HCT116 (cell line): ENCODE measurements around the gene CASZ1. TPM values are rescaled to one million over a fixed set of nuclear protein-coding genes. Genes with fewer than 3 reads are reported as not detected.

Source experiments
- ATAC-seq: fragments of 200-7000 bp; cut with Tn5 transposase; 2 replicates; pipeline ENCODE4 v1.9.1; 2020; ENCODE audit warnings: mild to moderate bottlenecking, moderate library complexity
- BruUV-seq: library from RNA; stranded (reverse); fragments of 400-500 nt; replicated peaks from 2 replicates; lab custom pipeline; 2021; lab: Mats Ljungman, UMichigan
- CTCF ChIA-PET: fragments of 300-600 bp; sonication (Branson Sonifier 250); formaldehyde crosslinking; loops from one replicate; lab custom pipeline; 2021; ENCODE audit warnings: antibody characterized with exemption; lab: Charles Lee
- POLR2A ChIA-PET: fragments of 300-600, 350-600 bp; sonication (Branson Sonifier 250); formaldehyde crosslinking; loops from one replicate; lab custom pipeline; 2021; ENCODE audit warnings: antibody characterized with exemption; lab: Charles Lee
- RAD21 ChIA-PET, 2 experiments: fragments of 300-600 bp; sonication (Branson Sonifier 250); formaldehyde crosslinking; loops; one replicate each; lab custom pipeline; 2023; ENCODE audit warnings: low total read pairs in 2 of 2; ENCODE audit not compliant: uncharacterized antibody in 2 of 2, unreplicated experiment in 2 of 2, low non-redundant PET in 1 of 2; lab: Charles Lee
- DNase-seq: peaks from one replicate; pipeline ENCODE4 v3.0.0-alpha.2; 2010; ENCODE audit warnings: low read depth, low spot score
- H2AFZ ChIP-seq: fragments of 200-600 bp; shearing (Covaris generic), sonication (generic); 2 replicates; pipeline ENCODE4 v1.6.1; 2017; ENCODE audit warnings: low read depth, mixed run types, mixed read lengths, antibody characterized with exemption, low read length; ENCODE audit not compliant: poor library complexity, severe bottlenecking
- H3K27ac ChIP-seq: 2 replicates; pipeline ENCODE4 v1.5.1; 2012; ENCODE audit warnings: low read depth, low read length
- H3K27me3 ChIP-seq: fragments of 200-600 bp; sonication (generic); 2 replicates; pipeline ENCODE4 v1.6.1; 2016; ENCODE audit warnings: mixed run types, low read length, mixed read lengths; ENCODE audit not compliant: insufficient read depth
- H3K36me3 ChIP-seq, 2 experiments: fragments of 200-500 bp in 1 of 2; fragments of 200-600 bp in 1 of 2; sonication (Bioruptor generic) in 1 of 2; sonication (generic) in 1 of 2; 2 replicates each; pipeline versions ENCODE4 v1.5.1 to v1.6.1; 2014 to 2016; ENCODE audit warnings: low read length in 2 of 2, inconsistent platforms in 1 of 2, mixed read lengths in 1 of 2, mixed run types in 1 of 2; ENCODE audit not compliant: insufficient read depth in 2 of 2, control insufficient read depth in 1 of 2
- H3K4me1 ChIP-seq, 2 experiments: fragments of 200-600 bp in 1 of 2; sonication (generic) in 1 of 2; 2 replicates each; pipeline versions ENCODE4 v1.5.1 to v1.6.1; 2012 to 2017; ENCODE audit warnings: low read length in 2 of 2, inconsistent platforms in 1 of 2, mild to moderate bottlenecking in 1 of 2, mixed read lengths in 1 of 2, mixed run types in 1 of 2, moderate library complexity in 1 of 2; ENCODE audit not compliant: insufficient read depth in 2 of 2, control insufficient read depth in 1 of 2
- H3K4me2 ChIP-seq: fragments of 200-600 bp; sonication (generic); 2 replicates; pipeline ENCODE4 v1.6.1; 2017; ENCODE audit warnings: mixed run types, low read length, mixed read lengths
- H3K4me3 ChIP-seq, 2 experiments: fragments of 200-600 bp in 1 of 2; sonication (generic) in 1 of 2; replicated peaks in 1 of 2; 2 replicates each; pipeline ENCODE4 v1.5.1; 2011 to 2016; ENCODE audit warnings: low read length in 2 of 2, control low read depth in 1 of 2, low read depth in 1 of 2, mild to moderate bottlenecking in 1 of 2, mixed read lengths in 1 of 2, mixed run types in 1 of 2
- H3K79me2 ChIP-seq: fragments of 200-600 bp; sonication (generic); 2 replicates; pipeline ENCODE4 v1.6.1; 2017; ENCODE audit warnings: mild to moderate bottlenecking, mixed run types, low read length, moderate library complexity, mixed read lengths; ENCODE audit not compliant: insufficient read depth
- H3K9ac ChIP-seq: fragments of 200-600 bp; sonication (generic); 2 replicates; pipeline ENCODE4 v1.6.1; 2016; ENCODE audit warnings: low read length, mixed read lengths
- H3K9me2 ChIP-seq: fragments of 200-600 bp; sonication (generic), shearing (Covaris generic); 2 replicates; pipeline ENCODE4 v1.6.1; 2017; ENCODE audit warnings: mixed run types, mild to moderate bottlenecking, moderate library complexity; ENCODE audit not compliant: insufficient read depth
- H3K9me3 ChIP-seq, 2 experiments: fragments of 200-500 bp in 1 of 2; fragments of 200-600 bp in 1 of 2; sonication (Bioruptor generic) in 1 of 2; sonication (generic) in 1 of 2; 2 replicates each; pipeline ENCODE4 v1.6.1; 2014 to 2017; ENCODE audit warnings: low read length in 2 of 2, mixed read lengths in 2 of 2, inconsistent platforms in 1 of 2, low read depth in 1 of 2, mild to moderate bottlenecking in 1 of 2, mixed run types in 1 of 2, moderate library complexity in 1 of 2; ENCODE audit not compliant: control insufficient read depth in 1 of 2, insufficient read depth in 1 of 2
- H4K20me1 ChIP-seq: fragments of 200-600 bp; sonication (generic), shearing (Covaris generic); 2 replicates; pipeline ENCODE4 v1.6.1; 2017; ENCODE audit warnings: mixed run types, mild to moderate bottlenecking, moderate library complexity; ENCODE audit not compliant: insufficient read depth
- CEBPB ChIP-seq: IDR thresholded peaks from 2 replicates; pipeline ENCODE4 v1.6.1; 2012; ENCODE audit warnings: low read depth
- EGR1 ChIP-seq: IDR thresholded peaks from 2 replicates; pipeline ENCODE4 v1.6.1; 2012; ENCODE audit warnings: low read depth
- RAD21 ChIP-seq: IDR thresholded peaks from 2 replicates; pipeline ENCODE4 v1.6.1; 2012; ENCODE audit warnings: low read depth, mild to moderate bottlenecking
- SP1 ChIP-seq: IDR thresholded peaks from 2 replicates; pipeline ENCODE4 v1.6.1; 2012; ENCODE audit warnings: low read depth
- SRF ChIP-seq: IDR thresholded peaks from 2 replicates; pipeline ENCODE4 v1.6.1; 2012; ENCODE audit warnings: low read depth
- intact Hi-C: fragments of 100-400 bp; cut with micrococcal nuclease; formaldehyde crosslinking; loops from 2 replicates; pipeline ENCODE4 v1.10.0; 2022
- total RNA-seq: library from RNA; stranded (reverse); gene quantifications from one replicate; pipeline ENCODE4 v1.2.1, GENCODE V29; 2021; ENCODE audit not compliant: unreplicated experiment
- TF ChIP-seq, protein P1 (sequence below): IDR thresholded peaks from 2 replicates; pipeline ENCODE4 v1.6.1; 2012
- TF ChIP-seq, protein P2 (sequence below): IDR thresholded peaks from 2 replicates; pipeline ENCODE4 v1.6.1; 2012; ENCODE audit warnings: low read depth
- TF ChIP-seq, protein P3 (sequence below), 3 experiments: fragments of 200-600 bp in 1 of 3; sonication (generic) in 1 of 3; IDR thresholded peaks in 2 of 3; conservative IDR thresholded peaks in 1 of 3; 2 replicates each; pipeline ENCODE4 v1.5.1; 2012 to 2017; ENCODE audit warnings: low read depth in 2 of 3, low read length in 2 of 3, antibody characterized with exemption in 1 of 3, borderline replicate concordance in 1 of 3, control low read depth in 1 of 3, mild to moderate bottlenecking in 1 of 3, mixed read lengths in 1 of 3, mixed run types in 1 of 3, moderate library complexity in 1 of 3; ENCODE audit not compliant: insufficient read depth in 1 of 3
- TF ChIP-seq, protein P4 (sequence below): IDR thresholded peaks from 2 replicates; pipeline ENCODE4 v1.6.1; 2011; ENCODE audit warnings: mild to moderate bottlenecking, low read length, moderate library complexity; ENCODE audit not compliant: insufficient replicate concordance; ENCODE audit errors: extremely low read depth

CASZ1 gene
- total RNA-seq, 1 experiment from 2014 or later = 7.7 TPM

DNA sequence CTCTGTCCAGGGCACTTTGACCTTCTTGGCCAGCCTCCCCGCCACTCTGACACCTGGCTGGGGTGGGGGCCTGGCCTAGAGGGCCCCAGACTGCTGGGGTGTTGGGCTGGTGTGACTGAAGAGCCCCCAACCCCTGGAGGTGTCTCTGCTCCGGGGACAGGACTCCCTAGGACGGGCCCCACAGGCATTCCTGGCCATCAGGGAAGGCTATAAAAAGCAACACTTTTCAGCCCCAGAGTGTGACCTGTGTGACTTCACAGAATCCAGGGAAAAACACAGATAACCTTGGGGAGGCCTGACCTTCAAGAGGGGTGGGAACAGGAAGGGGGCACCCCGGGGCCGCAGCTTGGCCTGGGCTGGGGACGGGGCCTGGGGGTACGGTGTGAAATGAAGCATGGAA is 24.0 kb upstream of the CASZ1 start:
- ATAC-seq = no peak
- H3K9me3 ChIP-seq = no peaks in the 10 kb centered on the region

More for the DNA sequence above, 24.0 kb upstream of the CASZ1 start:
- no peaks in the 10 kb centered on the region for H4K20me1 ChIP-seq
- no peaks in the 10 kb centered on the region for H3K79me2 ChIP-seq
- BruUV-seq = no TSS peak
- ChIA-PET CTCF (no interaction called here), POLR2A (no interaction called here), RAD21 (no interaction called here)
- no peak overlapping the region for H2AFZ ChIP-seq
- H3K4me3 ChIP-seq = no peak overlapping the region
- H3K36me3 ChIP-seq = no peaks in the 10 kb centered on the region
- H3K4me2 ChIP-seq = no peak overlapping the region
- intact Hi-C loops = no loop called here
- H3K9me2 ChIP-seq = no peaks in the 10 kb centered on the region
- H3K4me1 ChIP-seq = peaks cover 5 to 10% of the 10 kb centered on the region in 2 experiments
- no peaks in the 10 kb centered on the region for H3K27me3 ChIP-seq
- no peak overlapping the region for H3K9ac ChIP-seq
- TF ChIP-seq CEBPB (no peak), EGR1 (no peak), SP1 (no peak), SRF (no peak), RAD21 (no peak)
- TF ChIP-seq, protein P1, sequence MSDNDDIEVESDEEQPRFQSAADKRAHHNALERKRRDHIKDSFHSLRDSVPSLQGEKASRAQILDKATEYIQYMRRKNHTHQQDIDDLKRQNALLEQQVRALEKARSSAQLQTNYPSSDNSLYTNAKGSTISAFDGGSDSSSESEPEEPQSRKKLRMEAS = no peak
- TF ChIP-seq, protein P2, sequence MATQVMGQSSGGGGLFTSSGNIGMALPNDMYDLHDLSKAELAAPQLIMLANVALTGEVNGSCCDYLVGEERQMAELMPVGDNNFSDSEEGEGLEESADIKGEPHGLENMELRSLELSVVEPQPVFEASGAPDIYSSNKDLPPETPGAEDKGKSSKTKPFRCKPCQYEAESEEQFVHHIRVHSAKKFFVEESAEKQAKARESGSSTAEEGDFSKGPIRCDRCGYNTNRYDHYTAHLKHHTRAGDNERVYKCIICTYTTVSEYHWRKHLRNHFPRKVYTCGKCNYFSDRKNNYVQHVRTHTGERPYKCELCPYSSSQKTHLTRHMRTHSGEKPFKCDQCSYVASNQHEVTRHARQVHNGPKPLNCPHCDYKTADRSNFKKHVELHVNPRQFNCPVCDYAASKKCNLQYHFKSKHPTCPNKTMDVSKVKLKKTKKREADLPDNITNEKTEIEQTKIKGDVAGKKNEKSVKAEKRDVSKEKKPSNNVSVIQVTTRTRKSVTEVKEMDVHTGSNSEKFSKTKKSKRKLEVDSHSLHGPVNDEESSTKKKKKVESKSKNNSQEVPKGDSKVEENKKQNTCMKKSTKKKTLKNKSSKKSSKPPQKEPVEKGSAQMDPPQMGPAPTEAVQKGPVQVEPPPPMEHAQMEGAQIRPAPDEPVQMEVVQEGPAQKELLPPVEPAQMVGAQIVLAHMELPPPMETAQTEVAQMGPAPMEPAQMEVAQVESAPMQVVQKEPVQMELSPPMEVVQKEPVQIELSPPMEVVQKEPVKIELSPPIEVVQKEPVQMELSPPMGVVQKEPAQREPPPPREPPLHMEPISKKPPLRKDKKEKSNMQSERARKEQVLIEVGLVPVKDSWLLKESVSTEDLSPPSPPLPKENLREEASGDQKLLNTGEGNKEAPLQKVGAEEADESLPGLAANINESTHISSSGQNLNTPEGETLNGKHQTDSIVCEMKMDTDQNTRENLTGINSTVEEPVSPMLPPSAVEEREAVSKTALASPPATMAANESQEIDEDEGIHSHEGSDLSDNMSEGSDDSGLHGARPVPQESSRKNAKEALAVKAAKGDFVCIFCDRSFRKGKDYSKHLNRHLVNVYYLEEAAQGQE = no peak
- TF ChIP-seq, protein P3, sequence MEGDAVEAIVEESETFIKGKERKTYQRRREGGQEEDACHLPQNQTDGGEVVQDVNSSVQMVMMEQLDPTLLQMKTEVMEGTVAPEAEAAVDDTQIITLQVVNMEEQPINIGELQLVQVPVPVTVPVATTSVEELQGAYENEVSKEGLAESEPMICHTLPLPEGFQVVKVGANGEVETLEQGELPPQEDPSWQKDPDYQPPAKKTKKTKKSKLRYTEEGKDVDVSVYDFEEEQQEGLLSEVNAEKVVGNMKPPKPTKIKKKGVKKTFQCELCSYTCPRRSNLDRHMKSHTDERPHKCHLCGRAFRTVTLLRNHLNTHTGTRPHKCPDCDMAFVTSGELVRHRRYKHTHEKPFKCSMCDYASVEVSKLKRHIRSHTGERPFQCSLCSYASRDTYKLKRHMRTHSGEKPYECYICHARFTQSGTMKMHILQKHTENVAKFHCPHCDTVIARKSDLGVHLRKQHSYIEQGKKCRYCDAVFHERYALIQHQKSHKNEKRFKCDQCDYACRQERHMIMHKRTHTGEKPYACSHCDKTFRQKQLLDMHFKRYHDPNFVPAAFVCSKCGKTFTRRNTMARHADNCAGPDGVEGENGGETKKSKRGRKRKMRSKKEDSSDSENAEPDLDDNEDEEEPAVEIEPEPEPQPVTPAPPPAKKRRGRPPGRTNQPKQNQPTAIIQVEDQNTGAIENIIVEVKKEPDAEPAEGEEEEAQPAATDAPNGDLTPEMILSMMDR (IDR thresholded peaks at IDR 0.05 in 2 of 3, conservative IDR thresholded peaks at IDR 0.05 in 1 of 3; ENCODE audit: borderline replicate concordance in 1 of 3, insufficient read depth in 1 of 3, low read depth in 2 of 3, low read length in 2 of 3) = no peak
- TF ChIP-seq, protein P4, sequence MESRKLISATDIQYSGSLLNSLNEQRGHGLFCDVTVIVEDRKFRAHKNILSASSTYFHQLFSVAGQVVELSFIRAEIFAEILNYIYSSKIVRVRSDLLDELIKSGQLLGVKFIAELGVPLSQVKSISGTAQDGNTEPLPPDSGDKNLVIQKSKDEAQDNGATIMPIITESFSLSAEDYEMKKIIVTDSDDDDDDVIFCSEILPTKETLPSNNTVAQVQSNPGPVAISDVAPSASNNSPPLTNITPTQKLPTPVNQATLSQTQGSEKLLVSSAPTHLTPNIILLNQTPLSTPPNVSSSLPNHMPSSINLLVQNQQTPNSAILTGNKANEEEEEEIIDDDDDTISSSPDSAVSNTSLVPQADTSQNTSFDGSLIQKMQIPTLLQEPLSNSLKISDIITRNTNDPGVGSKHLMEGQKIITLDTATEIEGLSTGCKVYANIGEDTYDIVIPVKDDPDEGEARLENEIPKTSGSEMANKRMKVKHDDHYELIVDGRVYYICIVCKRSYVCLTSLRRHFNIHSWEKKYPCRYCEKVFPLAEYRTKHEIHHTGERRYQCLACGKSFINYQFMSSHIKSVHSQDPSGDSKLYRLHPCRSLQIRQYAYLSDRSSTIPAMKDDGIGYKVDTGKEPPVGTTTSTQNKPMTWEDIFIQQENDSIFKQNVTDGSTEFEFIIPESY = no peak
- TF ChIP-seq, all 23 proteins: peak for 0
- no peak overlapping the region for H3K27ac ChIP-seq
- no peak for DNase-seq
